LNCAP (cell line): ENCODE data around the gene AKTIP.

Experiments used
- CTCF ChIP-seq: fragments of 450-650 bp; IDR thresholded peaks from 2 replicates; pipeline ENCODE4 v1.5.1; 2017; ENCODE audit warnings: mild to moderate bottlenecking

Gene AKTIP

DNA sequence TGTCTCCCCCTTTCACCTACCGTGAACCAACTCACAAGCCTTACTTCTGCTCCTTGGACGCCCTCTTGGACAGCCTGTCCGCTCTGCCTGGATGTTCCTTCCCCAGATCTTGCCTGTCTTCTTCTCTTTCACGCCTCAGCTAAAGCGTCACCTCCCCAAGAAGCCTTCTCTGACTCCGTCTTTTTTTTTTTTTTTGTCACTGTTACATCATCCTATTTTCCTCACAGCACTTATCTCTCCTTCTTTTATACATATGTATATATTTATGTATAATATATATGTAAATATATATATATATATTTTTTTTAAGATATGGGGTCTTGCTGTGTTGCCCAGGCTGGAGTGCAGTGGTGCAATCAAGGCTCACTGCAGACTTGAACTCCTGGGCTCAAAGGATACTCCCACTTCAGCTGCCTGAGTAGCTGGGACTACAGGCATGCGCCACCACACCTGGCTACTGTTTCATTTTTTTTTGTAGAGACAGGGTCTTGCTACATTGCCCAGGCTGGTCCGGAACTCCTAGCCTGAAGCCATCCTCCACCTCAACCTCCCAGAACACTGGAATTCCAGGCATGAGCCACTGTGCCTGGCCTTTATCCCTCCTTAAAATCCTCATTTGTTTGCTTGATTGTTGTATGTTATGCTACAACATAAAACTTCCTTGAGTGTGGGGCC lies 16.5 kb upstream of the AKTIP start:
- TF ChIP-seq CTCF, result no peak

DNA sequence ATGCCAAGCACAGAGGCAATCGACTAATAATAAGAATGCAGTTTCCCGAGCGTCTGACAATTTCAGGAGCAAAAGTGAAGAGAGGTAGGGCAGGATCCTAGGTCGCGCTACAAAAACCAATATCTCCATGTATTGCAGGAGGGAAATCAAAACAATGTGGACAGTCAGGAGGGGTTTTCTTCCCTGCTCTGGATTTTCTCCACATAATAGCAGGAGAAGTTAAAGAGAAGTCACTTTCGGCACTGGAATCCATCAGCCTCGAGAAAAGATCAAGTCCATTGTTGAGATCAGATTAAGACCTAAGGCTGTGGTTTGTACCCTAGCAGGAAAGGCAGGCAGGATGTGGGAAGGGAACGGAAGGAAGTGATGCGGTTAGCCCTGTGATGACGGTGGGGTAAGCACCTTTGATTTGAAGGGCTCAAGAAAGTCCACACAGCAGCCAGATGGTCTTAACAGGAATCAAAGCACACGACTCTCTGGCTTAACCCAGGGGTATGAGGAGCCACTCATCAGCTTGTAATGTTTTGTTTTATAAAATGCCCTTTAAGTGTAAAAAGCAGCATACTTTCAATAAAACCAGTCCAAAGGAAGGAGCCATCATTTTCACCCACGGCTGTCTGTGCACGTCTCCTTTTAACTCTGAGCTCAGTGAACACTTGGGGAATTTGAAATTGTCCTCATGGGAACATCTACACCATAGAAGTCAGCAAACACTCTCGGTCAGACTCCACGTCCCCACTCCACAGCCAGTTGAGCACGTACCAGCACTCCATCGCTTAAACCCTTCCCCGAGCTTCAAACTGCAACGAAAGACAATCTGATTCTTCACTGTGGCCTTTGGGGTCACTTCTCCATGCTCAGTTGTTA lies 15.8 kb upstream of the AKTIP start:
- no peak for TF ChIP-seq CTCF

GRCh38 chr16:53517851-53518250 lies 14.8 kb upstream of the AKTIP start:
- TF ChIP-seq CTCF, result no peak

DNA sequence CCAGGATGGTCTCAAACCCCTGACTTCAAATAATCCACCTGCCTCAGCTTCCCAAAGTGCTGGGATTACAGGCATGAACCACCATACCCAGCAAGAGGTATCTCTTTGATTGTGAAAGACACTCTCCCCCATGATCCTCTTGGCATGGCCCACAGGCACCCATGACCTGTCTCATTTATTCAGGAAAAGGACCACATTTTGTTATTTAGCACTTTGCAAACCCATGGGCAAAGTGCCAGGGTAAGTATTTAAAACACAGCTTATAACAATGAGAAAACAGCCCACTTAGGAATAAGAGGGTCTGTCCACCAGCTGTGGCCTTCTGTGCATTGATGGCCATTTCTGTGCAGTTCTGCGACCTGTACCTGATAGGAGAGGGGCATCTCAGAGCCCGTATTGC lies 12.8 kb upstream of the AKTIP start:
- no peak for TF ChIP-seq CTCF

DNA sequence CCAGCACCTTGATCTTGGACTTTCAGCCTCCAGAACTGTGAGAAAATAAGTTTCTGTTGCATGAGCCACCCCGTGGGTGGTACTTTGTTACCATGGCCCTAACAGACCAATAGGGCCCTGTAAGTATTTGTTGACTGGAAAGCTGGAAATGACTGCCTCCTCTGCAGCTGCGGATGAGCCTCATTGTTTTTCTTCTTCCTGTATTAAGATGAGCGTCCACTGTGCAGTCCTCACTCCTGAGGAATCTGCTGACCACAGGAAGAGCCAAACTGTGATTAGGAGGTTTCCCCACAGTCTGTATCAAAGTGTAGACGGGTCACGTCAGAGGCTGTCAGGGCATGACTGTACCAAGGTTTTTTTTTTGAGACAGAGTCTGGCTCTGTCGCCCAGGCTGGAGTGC lies 12.2 kb upstream of the AKTIP start:
- no peak for TF ChIP-seq CTCF

DNA sequence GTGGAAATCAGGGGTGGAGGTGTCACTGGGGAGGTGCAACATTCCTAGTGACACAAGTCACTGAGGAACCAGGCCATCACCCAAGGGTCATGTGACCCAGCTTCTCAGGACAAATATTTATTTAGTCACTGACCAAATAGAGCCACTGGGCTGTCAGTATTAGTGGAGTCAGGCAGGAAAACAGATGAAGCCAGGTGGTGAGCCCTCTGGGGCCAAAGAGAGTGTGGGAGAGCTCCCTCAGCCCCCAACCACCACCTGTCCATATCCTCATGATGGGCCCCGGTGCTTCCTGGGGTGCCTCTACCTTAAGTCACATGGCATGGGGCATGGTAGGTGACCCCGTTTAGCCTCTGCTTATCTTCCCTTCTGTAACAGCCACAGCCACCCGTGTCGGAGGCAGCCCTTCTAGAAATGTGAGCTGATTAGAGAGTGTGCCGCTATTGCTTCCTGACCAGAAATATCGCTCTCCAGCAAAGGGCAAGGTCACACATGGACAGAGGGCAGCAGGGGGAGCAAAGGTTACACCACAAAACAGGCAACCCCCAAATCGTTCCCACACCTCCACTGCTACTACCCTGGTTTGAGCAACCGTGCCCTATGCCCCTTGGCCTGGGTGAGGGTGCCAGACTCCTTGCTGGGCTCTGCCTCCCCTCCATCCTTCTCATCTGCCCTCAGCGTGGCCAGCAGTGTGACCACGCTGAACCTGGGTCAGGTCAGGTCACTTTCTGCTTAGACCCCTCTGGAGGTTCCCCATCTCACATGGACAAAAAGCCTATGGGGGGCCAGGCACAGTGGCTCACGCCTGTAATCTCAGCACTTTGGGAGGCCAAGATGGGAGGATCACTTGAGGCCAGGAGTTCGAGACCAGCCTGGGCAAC lies 8.6 kb upstream of the AKTIP start:
- TF ChIP-seq CTCF, result no peak

DNA sequence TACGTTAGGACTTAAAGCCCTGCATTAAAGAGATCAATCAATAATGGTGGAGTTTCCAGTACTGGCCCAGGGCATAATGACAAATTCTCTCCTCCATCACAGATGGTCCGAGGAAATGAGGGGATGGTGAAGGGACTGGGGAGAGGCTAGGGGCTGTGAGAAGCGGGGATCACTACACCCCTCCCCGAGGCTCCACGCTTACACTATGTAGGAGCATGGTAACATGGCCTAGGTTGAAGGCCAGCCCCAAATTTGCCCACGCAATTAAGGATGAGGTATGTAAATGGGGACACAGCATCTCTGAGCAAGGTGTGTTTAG lies 8.0 kb upstream of the AKTIP start:
- TF ChIP-seq CTCF, result no peak
